NCI-H524 (cell line): ENCODE measurements around the gene ABCG4.
"Not testable (repeated sequence)": the region's sequence is repeated elsewhere in the genome, so short reads cannot be mapped to it uniquely, and the experiment has no call there.

Experiments used
- DNase-seq, 2 experiments: peaks; one replicate each; lab custom pipeline; 2025; lab: John Stamatoyannopoulos, UW

ABCG4 gene

DNA sequence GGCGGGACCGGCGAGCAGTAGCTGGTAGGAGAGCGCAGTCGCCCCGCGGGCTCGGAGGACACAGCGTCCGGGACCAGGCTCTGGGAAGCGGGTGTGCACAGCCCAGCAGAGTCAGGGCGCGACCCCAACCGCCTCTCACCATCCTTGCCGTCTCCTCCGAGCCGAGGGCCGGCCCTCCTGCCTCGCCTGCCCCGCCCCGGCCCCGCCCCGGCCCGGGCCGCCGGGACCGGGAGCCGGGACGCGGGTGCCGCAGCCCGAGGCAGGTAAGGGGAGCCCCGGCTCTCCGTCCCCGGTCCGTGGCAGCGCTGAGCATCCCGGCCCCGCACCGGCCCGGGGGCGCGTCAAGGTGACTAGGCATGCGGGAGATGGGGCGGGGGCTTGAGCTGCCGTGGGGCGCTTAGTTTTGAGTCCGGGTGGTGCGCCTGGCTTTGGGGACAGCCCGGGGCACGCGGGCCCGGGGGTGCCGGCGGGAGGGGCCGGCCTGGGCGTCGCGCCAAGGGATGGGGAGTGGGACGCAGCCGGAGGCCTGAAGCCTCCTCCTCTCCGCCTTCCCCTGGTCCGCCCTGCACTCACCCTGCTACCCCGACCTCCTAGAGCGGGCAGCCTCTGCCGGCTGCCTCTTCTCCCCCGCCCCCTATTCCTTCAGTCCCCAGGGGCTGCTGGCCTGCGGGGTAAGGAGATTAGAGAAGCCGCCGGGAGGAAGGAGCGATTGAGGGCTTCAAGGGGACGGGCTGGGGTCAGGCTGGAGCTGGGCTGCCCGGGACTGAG is at the start of gene ABCG4:
ABCG4 (plus strand) TSS at position 35 of the 768 bp plus-strand sequence. CDS start 914 bp downstream, outside the sequence.
- peak; percentile 39 to 54 for DNase-seq

DNA sequence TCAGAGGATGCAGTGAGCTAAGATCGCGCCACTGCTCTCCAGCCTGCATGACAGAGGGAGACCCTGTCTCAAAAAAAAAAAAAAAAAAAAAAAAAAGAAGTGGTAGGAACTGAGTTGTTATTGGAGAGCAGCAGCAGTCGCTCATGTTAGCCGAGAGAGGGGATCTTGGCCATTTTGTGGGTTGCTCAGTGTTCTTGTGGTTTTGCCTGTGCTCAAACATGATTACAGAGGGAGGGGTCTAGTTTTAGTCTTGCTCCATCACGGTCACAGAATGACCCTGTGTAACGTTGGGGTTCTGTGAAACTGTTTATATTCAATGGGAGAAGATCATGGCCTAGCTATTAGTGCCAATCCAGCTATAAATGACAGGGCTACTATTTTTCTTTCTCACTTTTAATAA is 49.1 kb upstream of the ABCG4 start:
- no peak for DNase-seq

DNA sequence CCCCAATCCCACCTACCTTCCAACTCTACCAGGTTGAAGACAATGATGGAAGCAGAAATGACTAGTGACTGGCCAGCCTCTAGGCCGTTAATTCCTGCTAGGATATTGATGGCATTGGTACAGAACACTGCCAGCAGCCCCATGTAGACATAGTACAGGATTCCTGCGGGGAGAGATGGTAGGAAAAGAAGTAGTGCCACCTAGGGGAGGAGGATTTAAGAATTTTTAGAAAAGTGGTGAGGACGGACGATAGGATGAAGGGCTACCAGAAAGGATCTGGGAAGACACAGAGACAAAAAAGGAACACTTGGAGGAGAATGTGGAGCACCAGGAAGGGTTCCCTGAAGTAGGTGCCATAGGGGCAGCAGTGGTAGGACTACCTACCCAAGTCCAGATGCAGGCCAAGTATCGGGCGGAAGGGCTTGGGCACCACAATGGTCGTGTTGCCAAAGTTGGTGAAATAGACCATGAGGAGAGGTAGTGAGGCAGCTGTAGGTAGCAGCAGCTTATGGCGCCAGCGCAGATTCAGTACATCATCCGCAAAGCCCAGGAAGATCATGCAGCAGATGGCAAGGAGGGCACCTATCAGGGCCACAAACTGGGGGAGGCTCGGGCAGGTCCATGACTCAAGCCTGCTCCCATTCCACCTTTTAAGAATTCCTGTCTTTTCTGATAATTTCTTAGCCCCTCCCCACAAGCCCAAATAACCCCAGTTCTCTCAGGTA is 48.4 kb upstream of the ABCG4 start:
- DNase-seq, result peak in 1 of 2 experiments; percentile 56

DNA sequence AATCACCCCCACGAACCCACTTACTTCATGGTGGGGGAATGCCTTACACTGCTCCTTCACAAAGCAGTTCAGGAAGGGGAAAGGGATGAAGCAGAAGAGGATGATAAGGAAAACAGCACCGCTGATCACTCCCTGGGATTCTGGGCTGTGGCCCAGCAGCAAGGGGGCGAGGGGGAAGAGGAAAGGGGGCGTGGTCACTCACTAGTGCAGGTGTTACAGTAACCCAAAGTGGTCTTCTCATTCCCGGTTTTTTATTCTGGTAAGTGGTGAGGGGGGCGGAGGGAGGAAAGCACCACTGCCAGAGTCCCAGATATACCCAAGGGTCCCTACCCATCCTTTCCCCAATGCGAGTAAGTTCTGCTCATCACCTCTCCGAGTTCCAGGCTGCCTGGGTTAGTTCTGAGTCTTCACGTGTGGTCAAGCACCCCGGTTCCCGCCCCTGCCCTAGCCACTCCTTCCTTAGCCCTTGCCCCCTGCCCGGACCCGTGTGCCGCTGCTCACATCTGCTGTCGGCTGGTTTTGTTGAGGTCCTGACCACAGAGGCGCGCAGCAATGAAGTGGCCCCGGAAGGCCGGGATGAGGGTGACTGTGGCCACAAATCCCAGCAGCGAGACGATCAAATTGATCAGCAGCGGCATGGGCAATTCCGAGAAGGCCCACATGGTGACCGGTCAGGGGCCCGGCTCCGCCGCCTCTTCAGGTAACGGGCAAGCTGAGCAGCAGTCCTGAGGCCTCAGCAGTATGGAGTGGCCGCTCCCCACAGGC is 47.7 kb upstream of the ABCG4 start:
- no peak for DNase-seq

DNA sequence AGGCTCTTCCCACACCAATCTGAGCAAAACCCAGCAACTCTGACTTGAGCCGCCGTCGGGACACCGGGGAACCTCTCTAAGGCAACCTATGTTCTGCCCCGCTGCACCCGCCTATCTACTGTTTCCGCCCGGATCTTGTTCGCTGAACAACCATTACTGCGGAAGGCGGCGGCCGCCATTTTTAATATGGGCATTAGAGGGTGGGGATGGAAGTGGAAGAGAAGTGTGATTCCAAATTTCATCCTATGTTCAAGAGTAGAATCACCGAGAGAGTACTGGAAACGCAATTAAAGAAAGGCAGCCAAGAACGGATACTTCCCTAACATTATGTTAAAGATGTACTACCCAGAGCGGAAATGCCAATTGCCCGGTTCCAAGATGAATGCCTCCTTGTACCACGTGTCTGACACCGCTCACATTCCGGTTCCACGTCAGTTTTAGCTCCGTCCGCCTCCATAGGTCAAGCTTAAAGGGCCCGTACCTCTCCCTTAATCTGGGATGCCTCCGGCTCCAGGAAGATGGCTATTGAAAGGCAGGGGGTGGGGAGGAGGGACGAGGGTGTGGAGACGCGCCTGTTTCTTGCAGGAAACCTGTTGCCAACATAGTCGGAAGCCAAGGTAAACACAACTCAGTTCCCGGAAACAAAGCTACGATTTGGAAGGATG is 47.0 kb upstream of the ABCG4 start, which contains the start of gene DPAGT1:
DPAGT1 (minus strand) TSS at position 95 of the 665 bp plus-strand sequence. CDS start 198 bp downstream, outside the sequence.
- peak; percentile 97 for DNase-seq

DNA sequence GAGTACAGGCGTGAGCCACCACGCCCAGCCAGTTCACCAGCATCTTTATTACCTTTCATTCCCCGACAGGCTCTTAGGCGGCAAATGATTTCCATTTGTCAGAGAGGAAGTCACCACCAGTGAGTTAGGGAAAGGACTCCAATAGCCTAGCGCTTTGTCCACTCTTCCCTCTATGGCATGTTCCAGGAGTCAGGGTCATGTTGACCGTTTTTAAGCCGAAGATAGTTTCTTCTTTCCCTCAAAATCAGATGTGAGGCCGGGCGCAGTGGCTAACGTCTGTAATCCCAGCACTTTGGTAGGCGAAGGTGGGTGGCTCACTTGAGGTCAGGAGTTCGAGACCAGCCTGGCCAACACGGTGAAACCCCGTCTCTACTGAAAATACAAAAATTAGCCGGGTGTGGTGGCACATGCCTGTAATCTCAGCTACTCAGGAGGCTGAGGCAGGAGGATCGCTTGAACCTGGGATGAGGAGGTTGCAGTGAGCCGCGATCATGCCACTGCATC is 45.6 kb upstream of the ABCG4 start:
- not testable (repeated sequence) for DNase-seq

DNA sequence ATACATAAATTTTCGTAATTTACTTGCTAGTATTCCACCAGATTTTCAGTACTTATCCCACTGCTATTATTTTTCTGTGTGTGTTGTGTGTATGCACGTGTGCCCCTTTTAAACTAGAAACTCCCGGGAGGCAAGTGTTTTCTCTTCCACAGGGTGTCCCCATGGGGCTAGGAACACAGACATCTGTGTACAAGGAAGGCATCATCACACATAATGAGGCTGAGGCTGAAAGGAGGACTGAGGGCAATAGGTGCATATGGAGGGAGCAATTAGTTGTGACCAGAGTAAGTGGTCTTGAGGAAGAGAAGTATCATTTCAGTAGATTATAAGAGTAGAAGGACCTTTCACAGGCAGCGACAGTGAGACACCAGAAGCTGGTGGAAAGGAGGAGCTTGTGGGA is 45.1 kb upstream of the ABCG4 start:
- DNase-seq, result peak; percentile 92 to 96

DNA sequence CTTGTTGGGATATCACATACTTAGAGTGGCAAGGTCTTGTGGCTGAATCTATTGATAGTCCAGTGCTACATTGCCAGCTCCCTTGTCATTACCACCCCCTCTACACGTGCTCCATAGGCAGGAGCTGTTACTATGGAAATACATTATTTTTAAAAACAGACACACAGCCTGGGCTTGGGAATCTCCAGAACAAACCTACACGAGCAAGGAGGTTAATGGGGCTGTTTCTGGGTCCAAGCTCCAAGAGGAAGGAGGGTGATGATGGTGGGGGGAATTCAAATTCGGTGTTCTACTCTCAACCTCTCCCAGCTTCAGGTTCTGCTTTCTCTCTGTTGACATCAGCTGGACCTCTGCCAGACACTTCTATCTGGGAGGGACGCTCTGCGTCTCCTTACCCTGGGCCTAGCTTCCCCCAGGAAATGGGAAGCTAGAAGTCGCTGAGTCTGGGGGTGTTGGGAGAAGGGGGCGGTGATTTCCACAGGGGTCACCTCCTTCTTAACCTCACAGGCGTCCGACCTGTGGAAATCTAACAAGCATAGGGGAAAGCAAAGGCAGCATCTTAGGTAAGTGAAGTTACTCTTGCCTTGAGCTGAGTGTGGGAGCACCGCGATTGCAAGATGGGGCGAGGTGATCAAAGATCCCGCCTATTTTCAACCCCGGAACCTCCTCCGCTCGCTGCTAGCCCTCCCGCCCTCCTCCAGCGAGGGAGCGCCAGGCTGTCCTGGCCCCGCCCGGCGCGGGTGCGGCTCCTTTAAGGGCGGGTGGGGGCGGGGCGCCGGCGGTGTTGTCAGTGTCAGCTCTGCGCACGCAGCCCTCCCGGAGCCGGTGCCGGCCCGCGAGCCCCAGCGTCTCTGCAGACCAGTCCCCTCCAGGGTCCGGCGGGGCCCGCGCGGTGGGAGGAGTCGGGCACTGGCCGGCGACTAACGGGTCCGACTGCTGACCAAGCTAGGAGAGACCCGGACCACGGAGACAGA is 42.0 kb upstream of the ABCG4 start, which contains the start of gene C2CD2L:
C2CD2L (plus strand) TSS at position 781 of the 974 bp plus-strand sequence. CDS start 398 bp downstream, outside the sequence.
- DNase-seq, result peak; percentile 83 to 89

DNA sequence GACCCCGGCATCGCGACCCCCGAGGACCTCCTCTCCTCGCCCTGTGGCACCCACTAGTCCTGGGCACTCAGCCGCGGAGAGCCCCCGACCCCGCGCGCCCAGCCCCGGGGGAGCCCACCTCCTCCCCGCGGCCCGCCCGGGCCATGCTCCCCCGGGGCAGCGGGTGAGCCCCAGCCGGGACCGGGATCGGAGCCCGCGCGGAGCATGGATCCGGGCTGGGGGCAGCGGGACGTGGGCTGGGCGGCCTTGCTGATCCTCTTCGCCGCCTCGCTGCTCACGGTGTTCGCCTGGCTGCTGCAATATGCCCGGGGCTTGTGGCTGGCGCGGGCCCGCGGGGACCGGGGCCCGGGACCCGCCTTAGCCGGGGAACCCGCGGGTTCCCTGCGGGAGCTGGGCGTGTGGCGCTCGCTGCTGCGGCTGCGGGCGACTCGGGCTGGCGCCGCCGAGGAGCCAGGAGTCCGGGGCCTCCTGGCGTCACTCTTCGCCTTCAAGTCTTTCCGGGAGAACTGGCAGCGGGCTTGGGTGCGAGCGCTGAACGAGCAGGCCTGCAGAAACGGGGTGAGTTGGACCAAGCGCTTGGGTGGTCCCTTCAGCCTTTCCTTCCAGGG is 41.2 kb upstream of the ABCG4 start:
- peak in 1 of 2 experiments; percentile 39 for DNase-seq

DNA sequence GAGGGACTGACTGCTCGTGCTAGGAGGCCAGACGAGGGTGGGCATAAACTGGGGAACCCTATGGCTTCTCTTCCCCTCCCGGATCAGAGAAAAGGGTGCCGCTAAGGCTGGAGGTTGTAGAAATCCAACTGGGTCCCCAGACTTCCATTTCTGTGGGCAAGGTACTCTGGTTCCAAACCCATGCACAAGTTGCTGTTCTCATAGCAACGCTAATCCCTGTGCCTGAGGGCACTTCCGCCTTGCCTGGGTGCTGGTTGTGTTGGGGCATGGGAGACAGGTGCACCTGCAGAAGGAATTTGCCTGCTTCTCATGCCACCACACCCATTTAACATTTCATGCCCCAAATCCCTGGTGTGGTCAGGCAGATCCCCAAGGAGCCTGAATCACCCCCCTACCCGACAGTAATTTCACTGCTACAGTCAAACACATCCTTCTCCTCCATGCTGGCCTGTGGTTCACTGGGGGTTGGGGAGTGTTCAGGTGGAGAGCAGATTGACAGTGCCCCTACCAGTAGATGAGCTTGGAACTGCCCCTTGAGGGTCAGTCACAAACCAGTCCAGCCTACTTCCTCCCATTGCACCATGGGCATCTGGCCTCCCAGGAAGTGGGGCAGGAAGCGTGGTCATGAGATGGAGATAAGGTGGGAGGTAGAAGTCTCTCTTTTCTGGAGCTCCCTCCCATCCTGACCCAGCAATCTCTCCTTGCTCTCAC is 40.6 kb upstream of the ABCG4 start:
- DNase-seq, result peak; percentile 23 to 60

DNA sequence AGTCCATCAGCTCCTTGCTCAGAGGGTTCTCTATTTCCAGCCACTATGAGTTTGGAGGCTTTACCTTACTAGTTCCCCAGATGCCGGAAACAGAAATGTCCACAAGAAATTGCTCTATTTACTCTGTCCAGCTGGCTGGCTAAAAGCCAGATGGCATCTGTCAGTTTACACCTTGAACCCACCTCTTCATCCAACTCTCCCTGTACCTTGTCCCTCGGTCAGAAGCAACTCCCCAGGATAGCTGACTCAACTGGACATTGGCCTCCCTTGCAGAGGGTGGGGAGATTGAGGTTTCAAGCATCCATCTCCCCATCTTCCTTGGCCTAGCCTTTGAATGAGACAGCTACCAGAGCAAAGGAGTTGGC is 40.0 kb upstream of the ABCG4 start:
- DNase-seq, result no peak

DNA sequence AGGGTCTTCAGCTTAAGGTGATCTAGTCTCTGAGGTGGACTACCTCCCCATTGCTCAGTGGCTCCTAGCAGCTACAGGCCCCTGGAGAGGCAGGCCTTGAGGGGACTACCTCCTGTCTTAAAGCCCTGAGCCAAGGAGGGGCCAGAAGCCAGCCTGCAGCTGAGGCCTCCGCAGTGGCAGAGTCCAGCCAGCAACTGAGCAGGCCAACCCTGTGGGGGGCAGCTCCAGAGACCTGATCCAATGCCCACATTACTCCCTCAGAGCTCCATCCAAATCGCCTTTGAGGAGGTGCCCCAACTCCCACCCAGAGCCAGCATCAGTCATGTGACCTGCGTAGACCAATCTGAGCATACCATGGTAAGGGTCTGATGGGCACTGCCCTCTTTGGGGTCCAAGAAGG is 39.0 kb upstream of the ABCG4 start:
- DNase-seq, result no peak

DNA sequence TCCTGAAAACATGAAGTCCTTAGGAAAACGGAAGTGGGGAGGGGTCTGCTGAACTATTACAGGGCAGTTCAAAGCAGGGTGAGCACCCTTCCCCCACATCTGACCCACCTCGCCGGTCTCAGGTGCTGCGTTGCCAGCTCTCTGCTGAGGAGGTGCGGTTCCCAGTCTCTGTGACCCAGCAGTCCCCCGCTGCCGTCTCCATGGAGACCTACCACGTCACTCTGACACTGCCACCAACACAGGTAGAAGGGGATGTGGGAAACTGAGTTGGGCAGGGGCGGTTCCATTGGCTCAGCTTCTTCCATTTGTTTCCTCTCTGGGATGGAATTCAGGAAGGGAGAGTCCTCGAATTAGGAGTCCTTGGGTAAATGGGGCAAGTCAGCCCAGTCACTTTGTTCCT is 38.4 kb upstream of the ABCG4 start:
- DNase-seq, result no peak

DNA sequence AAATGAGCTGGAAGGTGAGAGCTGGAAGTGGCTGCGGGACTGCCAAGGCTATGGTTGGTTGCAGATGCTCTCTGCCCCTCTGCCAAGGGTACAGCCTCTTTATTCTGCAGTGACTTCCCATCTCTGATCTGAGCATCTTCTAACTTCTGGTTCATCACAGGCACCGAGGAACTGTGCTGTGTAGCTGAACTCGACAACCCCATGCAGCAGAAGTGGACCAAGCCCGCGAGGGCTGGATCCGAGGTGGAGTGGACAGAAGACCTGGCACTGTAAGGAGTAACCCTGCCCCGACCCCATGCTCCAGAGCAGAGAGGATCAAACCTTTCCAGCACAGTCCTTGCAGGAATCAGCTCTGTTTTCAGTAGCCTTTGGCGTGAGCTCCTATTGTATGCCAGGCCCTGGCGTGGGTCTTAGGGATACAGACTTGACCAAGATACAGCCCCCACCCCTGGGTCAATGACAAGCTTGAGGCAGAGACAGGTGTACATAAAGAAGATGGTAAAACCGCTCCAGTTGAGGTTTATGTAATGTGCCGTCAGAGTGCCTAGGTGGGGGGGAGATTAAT is 37.4 kb upstream of the ABCG4 start:
- no peak for DNase-seq

DNA sequence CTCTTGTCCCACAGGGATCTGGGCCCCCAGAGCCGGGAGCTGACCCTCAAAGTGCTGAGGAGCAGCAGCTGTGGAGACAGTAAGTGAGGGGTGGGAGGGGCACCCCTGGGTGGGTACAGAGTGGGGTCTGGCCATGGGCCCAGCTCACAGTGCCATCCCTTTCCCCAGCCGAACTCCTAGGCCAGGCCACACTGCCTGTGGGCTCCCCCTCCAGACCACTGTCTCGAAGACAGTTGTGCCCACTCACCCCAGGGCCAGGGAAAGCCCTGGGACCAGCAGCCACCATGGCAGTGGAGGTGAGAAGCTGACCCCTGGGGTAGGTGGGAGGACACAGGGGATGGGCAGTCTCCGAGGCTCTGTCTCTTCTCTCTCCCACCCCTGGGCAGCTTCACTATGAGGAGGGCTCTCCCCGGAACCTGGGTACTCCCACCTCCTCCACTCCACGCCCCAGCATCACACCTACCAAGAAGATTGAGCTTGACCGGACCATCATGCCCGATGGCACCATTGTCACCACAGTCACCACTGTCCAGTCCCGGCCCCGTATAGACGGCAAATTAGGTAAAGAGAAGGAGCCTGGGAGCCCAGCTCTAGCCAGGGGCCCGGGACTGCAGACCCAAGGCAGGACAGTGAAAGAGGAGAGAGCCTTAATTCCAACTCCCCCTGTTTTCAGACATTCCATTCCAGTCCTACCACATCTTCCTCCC is 36.4 kb upstream of the ABCG4 start:
- no peak for DNase-seq

DNA sequence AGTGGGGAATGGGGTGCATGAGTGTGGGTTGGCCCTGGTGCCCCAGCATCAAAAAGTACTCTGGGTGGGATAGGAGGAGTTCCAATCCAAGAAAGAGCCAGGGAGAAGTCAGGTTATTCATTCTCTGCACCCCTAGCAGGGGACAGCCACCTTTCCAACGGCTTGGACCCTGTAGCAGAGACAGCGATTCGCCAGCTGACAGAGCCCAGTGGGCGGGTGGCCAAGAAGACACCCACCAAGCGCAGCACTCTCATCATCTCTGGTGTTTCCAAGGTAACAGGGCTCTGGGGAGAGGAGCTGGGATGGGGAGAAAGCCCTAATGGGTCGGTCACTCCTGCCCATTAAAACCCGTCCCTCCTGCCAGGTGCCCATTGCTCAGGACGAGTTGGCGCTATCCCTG is 35.1 kb upstream of the ABCG4 start:
- DNase-seq, result no peak

DNA sequence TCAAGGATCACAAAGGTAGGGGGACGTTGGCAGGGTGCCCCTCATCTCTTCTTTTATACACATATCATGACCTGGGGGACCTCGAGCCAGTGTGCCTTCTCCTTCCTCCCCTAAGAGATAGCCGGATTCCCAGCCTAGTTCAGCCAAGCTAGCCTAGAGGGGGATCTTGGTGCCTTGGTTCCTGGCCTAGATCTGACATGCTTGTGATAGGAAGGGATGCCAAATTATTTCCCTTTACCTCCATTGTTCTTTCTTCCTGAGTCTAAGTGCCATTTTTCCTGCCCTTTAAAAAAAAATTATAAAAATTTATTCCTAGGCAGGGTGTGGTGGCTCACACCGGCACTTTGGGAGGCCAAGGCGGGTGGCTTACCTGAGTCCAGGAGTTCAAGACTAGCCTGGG is 34.5 kb upstream of the ABCG4 start:
- DNase-seq, result no peak

DNA sequence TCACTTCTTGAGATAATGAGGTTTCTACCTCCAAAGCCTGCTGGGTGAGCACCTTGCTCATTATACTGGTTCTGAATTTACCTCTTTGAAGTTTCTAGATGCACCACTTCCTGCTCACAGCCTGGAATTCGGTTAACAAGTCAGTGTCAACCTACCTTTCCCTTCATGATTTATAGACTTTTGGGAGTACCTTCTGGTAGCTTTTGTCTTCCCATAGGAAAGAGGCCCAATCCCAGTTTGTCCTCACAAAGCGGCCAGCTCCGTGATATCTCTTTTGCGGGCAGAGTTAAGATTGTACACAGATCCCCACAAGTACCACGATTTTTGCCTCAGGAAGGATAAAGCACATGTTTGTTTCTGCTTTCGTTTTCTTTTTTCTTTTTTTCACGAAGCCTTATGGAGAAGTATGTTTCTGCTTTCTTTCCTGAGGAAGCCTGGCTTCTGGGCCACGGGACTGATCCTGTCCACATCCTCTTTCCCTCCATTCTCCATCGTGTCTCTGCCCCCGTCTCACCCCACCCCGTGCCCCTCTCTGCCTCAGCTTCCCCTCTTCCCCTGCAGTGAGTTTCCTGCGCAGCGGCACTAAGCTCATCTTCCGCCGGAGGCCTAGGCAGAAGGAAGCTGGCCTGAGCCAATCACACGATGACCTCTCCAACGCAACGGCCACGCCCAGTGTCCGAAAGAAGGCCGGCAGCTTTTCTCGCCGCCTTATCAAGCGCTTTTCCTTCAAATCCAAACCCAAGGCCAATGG is 33.2 kb upstream of the ABCG4 start:
- DNase-seq, result no peak
